Stimulated activated CD4-positive, alpha-beta T cell treated with anti-CD3 and anti-CD28 coated beads, Interleukin-2, amount 100 ng/mL, for 24 hours (primary cell): ENCODE data around the gene OXSR1.
"Not testable (repeated sequence)": the region's sequence is repeated elsewhere in the genome, so short reads cannot be mapped to it uniquely, and the experiment has no call there.

Experiments
- DNase-seq, 2 donors: peaks; one replicate each; pipeline ENCODE4 v3.0.0-alpha.2; 2020

The OXSR1 gene

GRCh38 chr3:38235466-38235865, 70.1 kb downstream of the OXSR1 start:
- no peak for DNase-seq

- DNase-seq: no peak
Measured at GRCh38 chr3:38238416-38239008, 73.2 kb downstream of the OXSR1 start.

GRCh38 chr3:38242812-38243211, 77.5 kb downstream of the OXSR1 start:
- not testable (repeated sequence) for DNase-seq

- DNase-seq: no peak
Measured at GRCh38 chr3:38245930-38246329, 80.6 kb downstream of the OXSR1 start.

- no peak for DNase-seq
Measured at GRCh38 chr3:38247366-38248035, 82.2 kb downstream of the OXSR1 start.

GRCh38 chr3:38250198-38250597, 84.9 kb downstream of the OXSR1 start:
- no peak for DNase-seq

- DNase-seq: no peak
Measured at GRCh38 chr3:38251197-38251596, 85.9 kb downstream of the OXSR1 start.

- DNase-seq: no peak
Measured at GRCh38 chr3:38253704-38254103, 88.4 kb downstream of the OXSR1 start.

GRCh38 chr3:38254872-38255271, 89.5 kb downstream of the OXSR1 start:
- DNase-seq: no peak

- no peak for DNase-seq
Measured at GRCh38 chr3:38255627-38256026, 90.3 kb downstream of the OXSR1 start.

GRCh38 chr3:38257583-38257982, 92.2 kb downstream of the OXSR1 start:
- no peak for DNase-seq

- no peak for DNase-seq
Measured at GRCh38 chr3:38260474-38260873, 95.1 kb downstream of the OXSR1 start.

- DNase-seq: no peak
Measured at GRCh38 chr3:38264353-38264771, 99.0 kb downstream of the OXSR1 start.

- no peak for DNase-seq
Measured at GRCh38 chr3:38264779-38265178, 99.4 kb downstream of the OXSR1 start.

GRCh38 chr3:38265604-38266307, 100.4 kb downstream of the OXSR1 start, which contains the start of gene SLC22A13:
Gene SLC22A13 (plus strand): TSS chr3:38265812. CDS start chr3:38265861, 49 bp downstream.
- DNase-seq: no peak

- no peak for DNase-seq
Measured at GRCh38 chr3:38266810-38267209, 101.5 kb downstream of the OXSR1 start.

- no peak for DNase-seq
Measured at GRCh38 chr3:38267662-38268061, 102.3 kb downstream of the OXSR1 start.

- no peak for DNase-seq
Measured at GRCh38 chr3:38268087-38268486, 102.8 kb downstream of the OXSR1 start.

GRCh38 chr3:38268522-38268921, 103.2 kb downstream of the OXSR1 start:
- no peak for DNase-seq

GRCh38 chr3:38270606-38271005, 105.3 kb downstream of the OXSR1 start:
- no peak for DNase-seq

- no peak for DNase-seq
Measured at GRCh38 chr3:38271553-38271952, 106.2 kb downstream of the OXSR1 start.

- no peak for DNase-seq
Measured at GRCh38 chr3:38274864-38275649, 109.7 kb downstream of the OXSR1 start.

- DNase-seq: no peak
Measured at GRCh38 chr3:38275658-38276057, 110.3 kb downstream of the OXSR1 start.
